Measurements from ENCODE around the gene TNPO3. TPM values are rescaled to one million over a fixed set of nuclear protein-coding genes. Genes with fewer than 3 reads are reported as not detected.
"Not testable (repeated sequence)": the region's sequence is repeated elsewhere in the genome, so short reads cannot be mapped to it uniquely, and the experiment has no call there.

TNPO3 gene
- polyA plus RNA-seq, 3 donors = 42.0 to 47.7 (median 45.1) TPM

DNA sequence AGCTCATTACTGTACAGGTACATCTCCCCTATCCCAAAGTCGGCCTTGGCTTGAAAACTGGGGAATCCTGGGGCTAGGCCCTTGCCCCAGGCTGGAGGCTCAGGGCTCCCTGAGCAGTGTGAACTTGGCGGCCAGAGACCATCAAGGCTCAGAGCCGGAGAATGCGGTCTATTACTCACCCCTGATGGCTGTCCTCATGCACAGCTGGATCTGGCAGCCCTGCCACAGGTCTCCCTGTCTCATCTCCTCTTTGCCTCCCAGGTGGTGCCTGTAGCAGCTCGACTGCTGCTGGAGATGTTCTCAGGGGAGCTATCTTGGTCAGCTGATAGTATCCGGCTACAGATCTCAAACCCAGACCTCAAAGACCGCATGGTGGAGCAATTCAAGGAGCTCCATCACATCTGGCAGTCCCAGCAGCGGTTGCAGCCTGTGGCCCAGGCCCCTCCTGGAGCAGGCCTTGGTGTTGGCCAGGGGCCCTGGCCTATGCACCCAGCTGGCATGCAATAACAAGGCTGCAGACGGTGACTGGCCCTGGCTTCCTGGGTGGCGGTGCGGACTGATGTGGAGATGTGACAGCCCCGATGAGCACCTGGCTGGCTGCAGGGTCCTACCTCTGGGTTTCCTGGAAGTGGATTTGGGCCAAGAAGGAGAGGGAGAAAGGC lies 106.5 kb downstream of the TNPO3 start:
- DNase-seq (ENCODE audit: extremely low read depth in 1 of 11, low read depth in 9 of 11, low spot score in 4 of 11) = no peak

DNA sequence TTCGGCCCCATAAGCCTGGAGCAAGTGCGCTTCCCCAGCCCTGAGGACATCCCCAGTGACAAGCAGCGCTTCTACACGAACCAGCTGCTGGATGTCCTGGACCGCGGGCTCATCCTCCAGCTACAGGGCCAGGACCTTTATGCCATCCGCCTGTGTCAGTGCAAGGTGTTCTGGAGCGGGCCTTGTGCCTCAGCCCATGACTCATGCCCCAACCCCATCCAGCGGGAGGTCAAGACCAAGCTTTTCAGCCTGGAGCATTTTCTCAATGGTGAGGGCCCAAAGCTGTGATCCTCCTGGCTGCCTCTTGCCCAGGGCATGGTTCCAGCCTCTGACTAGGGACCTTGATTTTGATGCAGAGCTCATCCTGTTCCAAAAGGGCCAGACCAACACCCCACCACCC lies 107.1 kb downstream of the TNPO3 start:
- no peak for DNase-seq (ENCODE audit: extremely low read depth in 1 of 11, low read depth in 9 of 11, low spot score in 4 of 11)

DNA sequence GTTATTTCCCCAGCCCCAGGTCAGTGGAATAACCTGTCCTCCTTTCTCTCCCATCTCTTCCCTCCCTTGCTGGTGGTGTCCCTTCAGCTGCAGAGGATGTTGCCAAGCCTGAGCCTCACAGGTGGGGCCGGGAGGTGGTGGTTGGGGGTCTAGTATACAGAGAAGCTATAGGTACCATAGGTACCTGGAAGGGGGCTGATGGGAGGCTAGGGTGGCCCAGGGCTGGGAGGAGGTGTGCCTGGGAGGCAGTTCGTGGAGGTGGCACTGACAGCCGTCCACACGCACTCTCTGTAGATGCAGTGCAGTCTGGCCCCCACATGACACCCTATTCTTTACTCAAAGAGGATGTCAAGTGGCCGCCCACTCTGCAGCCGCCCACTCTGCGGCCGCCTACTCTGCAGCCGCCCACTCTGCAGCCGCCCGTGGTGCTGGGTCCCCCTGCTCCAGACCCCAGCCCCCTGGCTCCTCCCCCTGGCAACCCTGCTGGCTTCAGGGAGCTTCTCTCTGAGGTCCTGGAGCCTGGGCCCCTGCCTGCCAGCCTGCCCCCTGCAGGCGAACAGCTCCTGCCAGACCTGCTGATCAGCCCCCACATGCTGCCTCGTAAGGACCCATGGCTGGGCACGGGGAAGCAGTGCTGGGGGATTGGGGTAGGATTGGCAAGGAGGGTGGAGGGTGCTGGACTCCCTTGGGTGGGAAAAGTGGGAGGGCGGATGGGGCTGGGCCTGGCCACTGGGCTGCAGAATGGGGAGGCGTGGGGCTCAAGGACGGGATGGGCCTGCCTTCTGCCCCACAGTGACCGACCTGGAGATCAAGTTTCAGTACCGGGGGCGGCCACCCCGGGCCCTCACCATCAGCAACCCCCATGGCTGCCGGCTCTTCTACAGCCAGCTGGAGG lies 107.7 kb downstream of the TNPO3 start:
- DNase-seq (ENCODE audit: extremely low read depth in 1 of 11, low read depth in 9 of 11, low spot score in 4 of 11) = no peak

DNA sequence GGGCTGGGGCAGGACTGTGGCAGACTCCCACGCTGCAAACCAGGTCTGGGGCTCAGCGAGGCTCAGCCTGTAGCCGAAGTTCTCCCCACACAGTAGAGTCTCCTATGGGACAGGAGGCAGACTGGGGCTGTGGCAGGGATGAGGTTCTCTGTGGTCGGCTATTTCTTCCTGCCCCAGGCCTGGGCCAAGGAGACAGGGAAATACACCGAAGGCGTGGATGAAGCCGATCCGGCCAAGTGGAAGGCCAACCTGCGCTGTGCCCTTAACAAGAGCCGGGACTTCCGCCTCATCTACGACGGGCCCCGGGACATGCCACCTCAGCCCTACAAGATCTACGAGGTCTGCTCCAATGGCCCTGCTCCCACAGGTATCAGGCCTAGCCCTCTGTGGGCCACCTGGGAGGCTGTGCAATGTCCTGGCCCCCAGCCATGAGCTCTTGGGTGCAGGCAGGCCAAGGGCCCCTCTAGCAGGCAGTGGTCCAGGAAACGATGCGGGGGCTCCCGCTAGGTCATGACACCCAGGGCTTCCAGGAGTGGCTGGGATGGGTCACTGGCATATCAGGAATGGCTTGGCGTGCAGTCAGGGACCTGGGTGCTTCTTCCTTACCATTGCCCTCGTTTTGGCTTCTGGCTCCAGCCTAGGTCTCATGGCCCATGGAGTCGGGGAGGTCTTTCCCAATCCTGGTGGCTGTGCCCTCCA lies 109.1 kb downstream of the TNPO3 start:
- DNase-seq (ENCODE audit: extremely low read depth in 1 of 11, low read depth in 9 of 11, low spot score in 4 of 11) = no peak

DNA sequence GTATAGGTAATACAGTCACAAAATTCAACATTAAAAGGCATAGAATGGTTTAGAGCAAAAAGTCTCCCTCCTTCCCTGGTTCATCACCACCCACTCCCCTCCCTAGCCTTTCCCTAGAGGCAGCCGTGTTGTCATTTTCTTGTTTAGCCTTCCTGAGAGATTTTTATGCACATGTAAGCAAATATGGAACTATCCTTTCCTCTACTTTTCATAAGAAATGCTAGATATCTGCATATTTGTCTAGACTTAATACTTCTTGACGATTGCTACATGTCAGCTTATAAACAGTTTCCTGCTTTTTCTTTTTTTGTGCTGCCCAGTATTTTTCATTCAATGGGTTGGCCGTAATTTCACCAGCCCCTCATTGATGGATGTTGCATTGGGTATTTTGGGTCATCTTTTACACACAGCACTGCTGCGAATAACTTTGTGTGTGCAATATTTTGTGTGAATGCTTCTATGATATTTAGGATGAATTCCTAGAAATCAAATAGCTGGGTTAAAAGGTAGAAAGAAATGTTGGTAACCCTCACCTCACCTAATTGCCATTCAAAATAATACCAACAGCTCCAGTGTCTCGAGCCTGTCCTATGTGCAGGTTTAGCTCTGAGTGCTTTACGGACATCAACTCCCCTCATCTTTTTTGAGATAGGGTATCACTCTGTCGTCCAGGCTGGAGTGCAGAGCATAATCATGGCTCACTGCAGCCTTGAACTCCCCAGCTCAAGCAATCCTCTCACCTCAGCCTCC lies 110.2 kb downstream of the TNPO3 start:
- DNase-seq (ENCODE audit: extremely low read depth in 1 of 11, low read depth in 9 of 11, low spot score in 4 of 11) = no peak

DNA sequence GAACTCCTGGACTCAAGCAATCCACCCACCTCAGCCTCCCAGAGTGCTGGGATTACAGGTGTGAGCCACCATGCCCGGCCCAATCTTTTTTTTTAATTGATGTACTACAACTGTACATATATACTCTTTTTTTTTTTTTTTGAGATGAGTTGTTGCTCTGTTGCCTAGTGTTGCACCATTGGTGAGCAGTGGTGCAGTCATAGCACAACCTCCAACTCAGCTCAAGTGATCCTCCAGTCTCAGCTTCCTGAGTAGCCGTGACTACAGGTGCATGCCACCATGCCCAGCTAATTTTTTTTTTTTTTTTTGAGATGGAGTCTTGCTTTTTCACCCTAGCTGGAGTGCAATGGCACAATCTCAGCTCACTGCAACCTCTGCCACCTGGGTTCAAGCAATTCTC lies 111.7 kb downstream of the TNPO3 start:
- DNase-seq (ENCODE audit: extremely low read depth in 1 of 11, low read depth in 9 of 11, low spot score in 4 of 11) = not testable (repeated sequence)

DNA sequence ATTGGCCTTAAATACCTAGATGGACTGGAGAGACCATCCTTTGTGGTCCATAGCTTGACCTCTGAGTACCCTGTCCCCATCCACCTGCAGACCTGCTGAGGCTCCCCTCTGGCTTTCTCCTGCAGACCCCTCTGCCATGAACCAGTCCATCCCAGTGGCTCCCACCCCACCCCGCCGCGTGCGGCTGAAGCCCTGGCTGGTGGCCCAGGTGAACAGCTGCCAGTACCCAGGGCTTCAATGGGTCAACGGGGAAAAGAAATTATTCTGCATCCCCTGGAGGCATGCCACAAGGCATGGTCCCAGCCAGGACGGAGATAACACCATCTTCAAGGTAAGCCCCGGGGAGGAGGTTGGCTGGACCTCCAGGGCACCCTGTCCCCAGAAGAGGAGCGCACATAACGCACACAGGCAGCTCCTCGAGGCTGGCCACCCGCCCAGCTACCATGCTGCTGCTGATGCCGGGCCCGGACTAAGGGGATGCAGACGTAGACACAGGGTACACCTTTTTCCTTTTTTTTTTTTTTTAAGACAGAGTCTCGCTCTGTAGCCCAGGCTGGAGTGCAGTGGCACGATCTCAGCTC lies 112.9 kb downstream of the TNPO3 start:
- no peak for DNase-seq (ENCODE audit: extremely low read depth in 1 of 11, low read depth in 9 of 11, low spot score in 4 of 11)

DNA sequence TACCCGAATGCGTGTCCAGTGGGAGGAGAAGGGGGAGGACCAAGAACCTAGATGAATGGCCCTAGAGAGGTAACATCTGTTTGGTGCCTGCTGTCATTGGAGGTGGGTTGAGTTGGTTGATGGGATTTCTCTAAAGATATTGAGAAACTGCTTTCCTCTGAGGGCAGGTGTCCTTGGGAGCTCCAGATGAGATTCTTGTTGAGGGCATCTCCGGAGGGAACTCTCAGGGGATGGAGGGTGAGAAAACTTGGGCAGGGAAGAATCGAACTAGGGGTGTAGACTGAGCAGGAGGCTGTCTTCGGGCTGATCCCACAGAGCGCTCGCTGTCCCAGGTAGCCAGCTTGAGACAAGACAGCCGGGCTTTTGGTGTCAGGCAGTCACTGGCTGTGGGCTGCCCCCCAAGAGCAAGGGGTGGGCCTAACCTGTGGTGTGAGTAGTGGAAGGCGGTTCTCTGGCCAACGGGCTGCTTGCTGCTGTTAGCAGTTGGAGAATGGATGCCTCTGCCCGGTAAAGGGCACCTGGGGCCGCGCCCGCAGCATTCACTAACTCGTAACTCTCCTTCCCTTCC lies 113.5 kb downstream of the TNPO3 start:
- DNase-seq (ENCODE audit: extremely low read depth in 1 of 11, low read depth in 9 of 11, low spot score in 4 of 11) = no peak

DNA sequence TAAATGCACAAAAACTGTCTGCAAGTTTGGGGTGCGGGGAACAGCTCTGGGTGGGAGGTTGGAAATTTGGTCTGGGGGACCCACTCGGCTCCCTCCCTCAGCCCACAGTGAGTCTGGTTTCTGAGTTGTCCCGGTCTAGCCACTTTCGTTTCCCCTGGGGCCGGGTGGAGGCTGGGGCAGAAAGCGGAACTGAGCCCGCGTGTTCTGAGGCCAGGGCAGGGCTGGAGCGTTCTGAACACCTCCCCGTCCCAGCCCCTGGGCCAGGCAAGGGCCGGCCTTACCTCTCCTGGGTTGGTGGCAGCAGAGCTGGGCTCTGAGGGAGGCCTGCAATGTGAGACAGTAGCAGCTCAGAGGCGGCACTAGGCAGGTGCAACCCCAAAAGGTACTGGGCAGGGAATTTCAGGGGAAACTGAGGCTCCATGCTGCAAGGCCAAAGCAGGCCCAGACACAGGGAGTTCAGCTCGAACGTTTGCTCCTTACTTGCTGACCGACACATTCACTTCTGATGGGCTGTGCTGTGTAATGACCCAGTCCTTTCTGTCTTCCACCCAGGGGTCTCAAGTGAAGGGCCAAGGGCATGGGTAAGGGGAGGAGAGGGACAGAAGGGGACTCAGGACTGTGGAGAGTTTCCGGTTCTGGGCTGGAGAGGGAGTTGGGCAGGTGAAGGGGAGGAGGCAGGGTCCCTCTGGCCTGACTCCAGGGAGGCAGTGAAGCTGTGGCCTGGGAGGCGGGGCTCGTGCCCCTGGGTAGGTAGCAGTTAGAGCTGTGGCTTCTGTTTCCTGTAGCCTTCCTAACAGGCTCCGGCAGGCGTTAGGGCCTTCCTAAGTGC lies 114.2 kb downstream of the TNPO3 start:
- no peak for DNase-seq (ENCODE audit: extremely low read depth in 1 of 11, low read depth in 9 of 11, low spot score in 4 of 11)

DNA sequence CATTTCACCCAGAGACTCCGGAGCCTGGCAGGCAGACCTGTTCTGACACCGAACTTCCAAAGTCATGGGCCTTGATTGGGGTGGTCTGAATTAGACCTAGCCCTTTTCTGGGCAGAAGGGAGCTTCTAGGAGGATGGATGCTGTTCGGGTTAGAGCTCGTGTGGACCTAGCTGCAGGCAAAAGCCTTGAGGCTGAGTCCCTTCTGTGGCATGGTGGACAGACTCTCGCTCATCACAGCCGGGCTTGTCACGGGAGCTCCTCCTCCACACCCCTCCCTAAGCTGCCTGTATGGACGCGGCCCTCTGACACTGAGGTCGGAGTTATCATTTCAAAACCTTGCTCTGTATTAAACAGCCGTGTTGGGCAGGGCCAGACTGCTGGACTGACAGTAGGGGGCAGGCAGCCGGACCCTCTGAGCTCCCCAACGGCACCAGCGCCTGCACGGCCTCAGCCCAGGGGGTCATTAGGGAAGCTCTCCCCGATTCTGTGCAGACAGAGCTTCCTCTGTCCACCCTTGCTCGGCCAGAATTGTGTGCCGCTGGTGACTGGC lies 115.0 kb downstream of the TNPO3 start:
- DNase-seq (ENCODE audit: extremely low read depth in 1 of 11, low read depth in 9 of 11, low spot score in 4 of 11) = no peak

DNA sequence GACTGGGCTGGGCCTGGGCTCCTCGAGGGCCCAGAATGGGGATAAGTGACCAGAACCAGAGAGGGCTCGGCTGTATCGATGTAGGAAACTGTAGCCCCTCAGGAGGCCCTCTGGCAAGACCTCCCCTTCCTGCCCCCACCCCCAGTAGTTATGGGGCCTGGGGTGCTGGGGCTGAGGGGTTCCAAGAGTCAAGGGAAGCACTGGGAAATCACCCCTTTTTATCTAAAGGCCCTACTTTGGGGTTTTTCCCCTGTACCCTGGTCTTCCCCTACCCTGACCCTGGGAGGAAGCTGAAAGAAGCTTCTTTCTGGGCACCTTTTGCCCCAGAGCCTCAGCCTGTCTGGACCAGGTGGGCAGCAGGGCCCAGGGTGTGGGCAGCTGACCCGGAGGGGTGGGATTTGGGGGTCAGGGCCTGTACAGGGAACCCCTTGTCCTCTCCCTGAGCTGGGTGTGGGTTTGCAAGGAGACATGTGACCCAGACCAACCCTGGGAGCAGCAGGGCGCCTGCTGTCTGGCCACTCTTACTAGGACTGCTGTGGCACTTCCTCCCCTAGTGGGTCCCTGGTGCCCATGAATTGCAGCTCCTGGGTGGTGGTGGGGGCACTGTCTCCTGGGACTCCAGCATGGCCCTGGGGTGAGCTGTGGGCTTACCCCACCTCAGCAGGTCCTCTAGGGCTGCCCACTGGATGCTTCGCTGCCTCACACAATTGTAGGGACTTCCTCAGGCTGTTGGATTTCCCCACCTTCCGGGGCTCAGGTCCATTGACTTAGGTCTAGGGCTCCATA lies 115.6 kb downstream of the TNPO3 start:
- DNase-seq (ENCODE audit: extremely low read depth in 1 of 11, low read depth in 9 of 11, low spot score in 4 of 11) = no peak

DNA sequence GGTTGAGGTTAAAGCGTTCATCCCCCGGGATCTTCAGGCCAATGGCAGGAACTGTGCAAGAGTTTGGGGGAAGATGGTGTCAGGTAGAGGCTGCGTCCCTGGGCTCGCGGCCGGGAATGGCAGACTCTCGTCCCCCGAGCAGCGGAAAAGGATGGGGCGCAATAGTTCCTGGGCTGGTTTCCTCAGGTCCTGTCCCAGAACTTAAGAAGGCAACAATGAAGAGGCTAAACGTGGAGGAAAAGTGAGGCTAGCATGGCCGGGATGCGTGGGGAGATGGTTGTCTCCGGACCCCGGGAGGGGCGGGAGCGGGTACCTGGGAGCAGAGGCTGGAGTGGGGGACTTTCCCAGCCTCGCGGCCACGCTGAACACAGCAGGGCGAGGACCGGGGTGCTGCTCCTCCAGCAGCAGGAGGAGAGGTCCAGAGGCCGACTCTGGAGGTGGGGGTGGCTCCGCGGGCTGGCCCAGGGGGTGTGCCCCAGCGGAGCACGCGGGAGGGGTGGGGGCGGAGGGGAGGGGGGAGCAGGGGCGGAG lies 116.3 kb downstream of the TNPO3 start:
- DNase-seq (ENCODE audit: extremely low read depth in 1 of 11, low read depth in 9 of 11, low spot score in 4 of 11) = no peak

DNA sequence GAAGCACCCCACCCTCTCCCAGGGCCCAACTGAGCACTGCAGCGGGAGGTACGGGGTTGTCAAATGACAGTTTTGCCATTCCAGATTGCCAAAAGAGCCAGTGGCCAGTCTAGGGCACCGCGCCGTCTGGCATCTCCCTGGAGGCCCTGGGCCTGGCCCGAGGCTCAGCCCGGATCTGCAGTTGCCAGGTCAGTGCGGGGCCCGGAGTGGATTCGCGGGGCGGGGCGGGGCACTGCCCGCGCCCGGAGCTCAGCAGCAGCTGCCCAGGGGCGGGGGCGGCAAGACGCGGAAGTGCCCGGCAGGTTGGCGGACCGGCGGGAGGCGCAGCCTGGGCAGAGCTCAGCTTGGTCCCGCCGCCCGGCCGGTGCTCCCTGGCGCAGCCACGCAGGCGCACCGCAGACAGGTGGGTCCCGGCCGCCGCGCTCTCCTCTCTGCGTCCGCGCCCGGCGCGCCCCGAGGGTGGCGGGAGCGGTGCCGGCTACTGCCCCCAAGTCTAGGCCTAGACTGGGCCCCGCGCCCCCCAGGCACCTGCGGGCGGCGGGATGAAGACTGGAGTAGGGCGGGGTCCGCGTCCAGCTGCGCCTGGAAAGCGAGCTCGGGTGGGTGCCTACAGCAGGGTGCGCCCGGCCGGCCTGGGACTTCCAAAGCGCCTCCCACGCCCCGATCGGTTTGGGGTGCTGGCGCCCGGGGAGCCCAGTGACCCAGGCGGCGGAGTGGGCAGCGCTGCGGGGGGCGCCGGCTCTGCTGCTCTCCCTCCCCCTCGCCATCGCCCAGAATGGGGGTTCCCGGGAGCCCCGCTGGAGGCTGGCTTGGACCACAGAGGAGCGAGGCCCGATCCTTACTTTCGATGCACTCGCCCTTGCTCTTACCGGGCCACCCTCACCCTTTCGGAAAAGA lies 117.0 kb downstream of the TNPO3 start, which contains the start of gene IRF5:
TSS of gene IRF5 (plus strand) at position 281 of the 897 bp plus-strand sequence. CDS start 4,155 bp downstream, outside the sequence.
- peak in 1 of 11 donors; percentile 32 for DNase-seq (ENCODE audit: extremely low read depth in 1 of 11, low read depth in 9 of 11, low spot score in 4 of 11)

DNA sequence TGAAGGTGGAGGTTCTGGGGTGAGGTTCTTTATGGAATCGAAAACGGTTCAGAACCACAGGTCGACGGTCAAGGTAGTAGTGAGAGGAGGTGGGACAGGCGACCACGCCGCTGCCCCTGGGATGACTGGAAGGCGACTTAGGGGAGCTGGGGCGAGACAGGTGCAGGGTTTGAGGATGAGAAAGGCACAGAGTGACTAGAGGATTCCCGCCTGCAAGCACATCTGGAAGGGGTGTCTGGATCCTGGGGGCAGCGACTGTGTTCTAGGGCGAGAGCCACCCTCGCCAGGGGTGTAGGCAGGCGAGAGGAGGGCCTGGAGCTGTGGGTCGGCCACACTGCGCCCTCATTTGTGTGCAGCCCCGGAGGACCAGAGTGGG lies 117.7 kb downstream of the TNPO3 start:
- no peak for DNase-seq (ENCODE audit: extremely low read depth in 1 of 11, low read depth in 9 of 11, low spot score in 4 of 11)

DNA sequence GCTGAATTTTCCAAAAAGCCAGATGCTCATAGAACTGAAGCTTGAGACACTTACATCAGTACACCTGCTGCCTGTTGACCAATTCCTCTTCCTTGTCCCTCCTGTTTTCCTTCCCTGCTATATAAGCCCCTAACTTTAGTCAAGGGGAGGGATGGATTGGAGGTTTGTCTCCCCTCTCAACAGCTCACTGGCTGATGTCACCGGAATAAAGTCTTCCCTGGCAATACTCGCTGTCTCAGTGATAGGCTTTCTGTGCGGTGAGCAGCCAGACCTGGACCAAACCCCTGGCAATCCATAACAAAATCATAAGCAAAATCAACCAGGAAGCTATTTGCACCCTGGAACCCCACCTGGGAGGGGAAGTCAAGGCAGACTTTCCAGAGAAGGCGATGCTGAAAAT lies 118.1 kb downstream of the TNPO3 start:
- DNase-seq (ENCODE audit: extremely low read depth in 1 of 11, low read depth in 9 of 11, low spot score in 4 of 11) = no peak

All from renal cortex interstitium (tissue), 11 donors.